Epithelial cell of proximal tubule (primary cell): ENCODE results near the gene ATP2C2. TPM values are rescaled to one million over a fixed set of nuclear protein-coding genes. Genes with fewer than 3 reads are reported as not detected.

ENCODE experiments used
- DNase-seq: peaks from one replicate; pipeline ENCODE4 v3.0.0-alpha.2; 2011; ENCODE audit warnings: low read depth
- H3K4me3 ChIP-seq: 2 replicates; pipeline ENCODE4 v1.5.1; 2011; ENCODE audit warnings: low read depth, mild to moderate bottlenecking, low read length
- total RNA-seq: library from RNA; depleted of rRNA; stranded (reverse); fragments of >200 nt; gene quantifications from 2 replicates; pipeline ENCODE4 v1.2.3, GENCODE V29; 2015
- TF ChIP-seq, protein P1 (sequence below): conservative IDR thresholded peaks from 2 replicates; pipeline ENCODE4 v1.5.1; 2012; ENCODE audit warnings: low read depth, mild to moderate bottlenecking, low read length

The ATP2C2 gene
- total RNA-seq, 1 donor from 2014 or later: 6.3 TPM

DNA sequence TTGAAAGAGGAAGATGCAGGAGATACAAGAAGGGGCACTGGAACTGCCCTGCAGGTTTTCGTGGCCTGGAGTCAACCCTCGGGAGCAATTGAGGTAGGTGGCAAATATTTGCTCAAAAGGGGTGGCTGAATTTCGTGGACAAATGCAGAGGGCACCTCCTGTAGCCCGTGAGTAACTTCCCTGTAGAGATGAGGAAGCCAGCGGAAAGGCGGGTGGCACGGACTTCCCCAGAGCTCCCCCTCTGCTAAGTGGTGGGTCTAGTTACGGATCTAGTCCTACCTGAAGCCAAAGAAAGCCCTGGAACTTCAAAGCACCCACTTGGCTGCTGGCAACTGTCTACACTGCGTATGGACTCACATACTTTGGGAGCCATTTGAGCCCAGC is 1.0 kb upstream of the ATP2C2 start:
- TF ChIP-seq, protein P1, sequence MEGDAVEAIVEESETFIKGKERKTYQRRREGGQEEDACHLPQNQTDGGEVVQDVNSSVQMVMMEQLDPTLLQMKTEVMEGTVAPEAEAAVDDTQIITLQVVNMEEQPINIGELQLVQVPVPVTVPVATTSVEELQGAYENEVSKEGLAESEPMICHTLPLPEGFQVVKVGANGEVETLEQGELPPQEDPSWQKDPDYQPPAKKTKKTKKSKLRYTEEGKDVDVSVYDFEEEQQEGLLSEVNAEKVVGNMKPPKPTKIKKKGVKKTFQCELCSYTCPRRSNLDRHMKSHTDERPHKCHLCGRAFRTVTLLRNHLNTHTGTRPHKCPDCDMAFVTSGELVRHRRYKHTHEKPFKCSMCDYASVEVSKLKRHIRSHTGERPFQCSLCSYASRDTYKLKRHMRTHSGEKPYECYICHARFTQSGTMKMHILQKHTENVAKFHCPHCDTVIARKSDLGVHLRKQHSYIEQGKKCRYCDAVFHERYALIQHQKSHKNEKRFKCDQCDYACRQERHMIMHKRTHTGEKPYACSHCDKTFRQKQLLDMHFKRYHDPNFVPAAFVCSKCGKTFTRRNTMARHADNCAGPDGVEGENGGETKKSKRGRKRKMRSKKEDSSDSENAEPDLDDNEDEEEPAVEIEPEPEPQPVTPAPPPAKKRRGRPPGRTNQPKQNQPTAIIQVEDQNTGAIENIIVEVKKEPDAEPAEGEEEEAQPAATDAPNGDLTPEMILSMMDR: no peak
- no peak for DNase-seq
- H3K4me3 ChIP-seq: no peak overlapping the region

DNA sequence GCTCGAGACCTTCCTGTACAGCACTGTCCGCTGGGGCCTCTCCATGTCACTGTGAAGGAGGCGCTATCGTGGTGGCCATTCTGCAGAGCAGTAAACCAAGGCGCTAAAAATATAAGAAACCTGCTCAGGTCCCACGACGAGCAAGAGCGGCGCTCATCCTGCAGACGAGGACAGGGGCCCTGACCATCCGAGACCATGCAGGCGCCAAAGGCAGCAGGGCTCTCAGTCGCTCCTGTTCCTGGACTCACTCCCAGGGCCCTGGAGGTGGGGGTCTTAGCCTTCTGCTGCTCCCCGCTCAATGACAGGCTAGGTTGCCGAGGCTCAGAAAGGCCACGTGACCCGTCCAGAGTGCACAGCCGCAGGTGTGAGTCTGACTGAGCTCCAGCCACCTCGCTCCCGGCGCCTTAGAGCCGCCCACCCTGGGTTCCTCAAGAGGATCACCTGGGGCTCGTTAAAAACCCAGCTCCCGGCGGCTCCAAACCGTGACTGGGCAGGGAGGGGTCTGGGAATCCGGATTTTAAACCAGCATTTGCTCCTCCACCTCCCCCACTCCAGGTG is 509 bp upstream of the ATP2C2 start:
- DNase-seq: no peak
- H3K4me3 ChIP-seq: no peak overlapping the region
- TF ChIP-seq, protein P1: no peak

GRCh38 chr16:84369105-84369504 is 767 bp downstream of the ATP2C2 start:
- H3K4me3 ChIP-seq: no peak overlapping the region
- TF ChIP-seq, protein P1: no peak
- DNase-seq: no peak

DNA sequence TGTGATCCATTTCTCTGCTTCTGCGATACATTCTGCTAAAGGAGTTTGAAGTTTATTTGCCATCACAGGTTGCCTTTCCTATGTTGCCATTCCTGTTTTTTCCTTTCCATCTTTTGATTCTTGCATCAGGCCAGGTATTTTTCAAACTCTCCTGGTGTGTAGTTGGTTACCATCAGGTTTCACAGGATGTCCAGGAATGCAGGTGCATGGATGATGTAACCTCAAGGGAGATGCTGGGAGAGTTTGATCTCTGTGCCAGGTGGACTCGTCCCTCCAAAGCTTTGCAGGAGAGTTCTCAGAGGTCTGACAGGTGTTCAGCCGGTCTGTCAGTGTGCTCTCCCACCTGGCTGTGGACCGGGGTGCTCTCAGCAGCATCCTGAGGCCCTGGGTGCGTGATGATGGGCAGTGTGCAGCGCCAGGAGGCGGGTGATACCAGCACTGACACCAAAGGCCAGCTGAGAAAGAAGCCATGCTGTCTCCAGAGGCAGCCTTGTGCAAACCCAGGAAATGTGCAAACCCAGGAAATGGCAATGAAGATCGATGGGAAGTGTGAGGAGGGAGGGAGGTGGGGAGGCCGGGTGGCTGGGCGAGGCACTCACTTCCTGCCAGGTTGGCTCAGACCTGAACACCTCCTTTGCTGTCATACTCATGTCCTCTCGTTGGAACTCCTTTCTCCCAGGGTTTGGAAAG is 1.7 kb downstream of the ATP2C2 start:
- DNase-seq: no peak
- TF ChIP-seq, protein P1: no peak
- no peak overlapping the region for H3K4me3 ChIP-seq

GRCh38 chr16:84370723-84371552 is 2.6 kb downstream of the ATP2C2 start:
- TF ChIP-seq, protein P1: no peak
- no peak for DNase-seq
- H3K4me3 ChIP-seq: no peak overlapping the region

DNA sequence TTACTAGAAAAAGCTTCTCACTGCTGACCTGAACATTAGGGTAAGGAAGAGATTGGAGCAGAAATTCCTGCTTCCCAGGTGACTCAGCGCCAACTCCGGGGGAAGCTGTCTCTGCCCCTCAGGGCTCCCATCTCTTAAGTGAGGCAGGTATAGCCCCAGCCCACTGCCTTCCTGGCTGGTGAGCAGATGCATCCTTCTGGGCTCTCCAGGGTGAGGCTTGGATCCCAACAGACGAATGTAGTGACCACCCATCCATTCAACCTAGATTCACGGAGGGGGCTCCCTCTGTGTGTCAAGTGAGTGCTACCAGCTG is 3.2 kb downstream of the ATP2C2 start:
- no peak for DNase-seq
- no peak overlapping the region for H3K4me3 ChIP-seq
- TF ChIP-seq, protein P1: no peak
